PC-3 (cell line): ENCODE data around the gene ARHGAP15. TPM values are rescaled to one million over a fixed set of nuclear protein-coding genes. Genes with fewer than 3 reads are reported as not detected.

Experiments used
- ATAC-seq: fragments of 200-7000 bp; cut with Tn5 transposase; 2 replicates; pipeline ENCODE4 v1.9.1; 2020; ENCODE audit warnings: mild to moderate bottlenecking, moderate library complexity
- BruUV-seq: library from RNA; stranded (reverse); fragments of 400-500 nt; replicated peaks from 2 replicates; lab custom pipeline; 2021; lab: Mats Ljungman, UMichigan
- CTCF ChIA-PET: fragments of 300-600 bp; sonication (Branson Sonifier 250); formaldehyde crosslinking; loops from one replicate; lab custom pipeline; 2022; ENCODE audit warnings: antibody characterized with exemption; lab: Charles Lee
- POLR2A ChIA-PET: fragments of 300-600 bp; sonication (Branson Sonifier 250); formaldehyde crosslinking; loops from one replicate; lab custom pipeline; 2022; ENCODE audit warnings: antibody characterized with exemption; ENCODE audit not compliant: unreplicated experiment; lab: Charles Lee
- DNase-seq: peaks from one replicate; pipeline ENCODE4 v3.0.0-alpha.2; 2015
- H2AFZ ChIP-seq: fragments of 300-600 bp; sonication (generic); 2 replicates; pipeline ENCODE4 v1.6.0; 2016; ENCODE audit warnings: antibody characterized with exemption, low read length
- H3F3A ChIP-seq: fragments of 300-600 bp; sonication (generic); one replicate; pipeline ENCODE4 v1.6.0; 2017; ENCODE audit warnings: antibody characterized with exemption, low read length, control low read depth, mild to moderate bottlenecking; ENCODE audit not compliant: unreplicated experiment
- H3K27ac ChIP-seq: fragments of 300-600 bp; sonication (generic); 2 replicates; pipeline ENCODE4 v1.5.1; 2016; ENCODE audit warnings: mild to moderate bottlenecking, low read length
- H3K27me3 ChIP-seq: fragments of 300-600 bp; sonication (generic); 2 replicates; pipeline ENCODE4 v1.6.1; 2016; ENCODE audit warnings: low read length, mixed read lengths
- H3K36me3 ChIP-seq: fragments of 300-600 bp; sonication (generic); 2 replicates; pipeline ENCODE4 v1.6.1; 2016; ENCODE audit warnings: low read depth, mixed run types, low read length, mixed read lengths
- H3K4me1 ChIP-seq: fragments of 300-600 bp; sonication (generic); 2 replicates; pipeline ENCODE4 v1.5.1; 2016; ENCODE audit warnings: low read length; ENCODE audit not compliant: insufficient read depth
- H3K4me2 ChIP-seq: fragments of 300-600 bp; sonication (generic); 2 replicates; pipeline ENCODE4 v1.6.0; 2016; ENCODE audit warnings: low read length
- H3K4me3 ChIP-seq: fragments of 300-600 bp; sonication (generic); 2 replicates; pipeline ENCODE4 v1.5.1; 2016; ENCODE audit warnings: mild to moderate bottlenecking, low read length, mixed read lengths
- H3K79me2 ChIP-seq: fragments of 300-600 bp; sonication (generic); 2 replicates; pipeline ENCODE4 v1.6.1; 2017; ENCODE audit warnings: low read length, mixed read lengths
- H3K9ac ChIP-seq: fragments of 300-600 bp; sonication (generic); 2 replicates; pipeline ENCODE4 v1.6.0; 2016; ENCODE audit warnings: mild to moderate bottlenecking, low read length
- H3K9me2 ChIP-seq: fragments of 300-600 bp; sonication (generic); replicated peaks from 2 replicates; pipeline ENCODE4 v1.6.1; 2016; ENCODE audit warnings: mixed run types, low read length, mixed read lengths
- H3K9me3 ChIP-seq: fragments of 300-600 bp; sonication (generic); 2 replicates; pipeline ENCODE4 v1.6.1; 2016; ENCODE audit warnings: low read length, mixed read lengths
- H4K20me1 ChIP-seq: fragments of 300-600 bp; sonication (generic); 2 replicates; pipeline ENCODE4 v1.6.1; 2016; ENCODE audit warnings: low read length, mixed read lengths
- CTCF ChIP-seq: fragments of 300-600 bp; sonication (generic); conservative IDR thresholded peaks from 2 replicates; pipeline ENCODE4 v1.5.1; 2017; ENCODE audit warnings: antibody characterized with exemption, low read depth, mild to moderate bottlenecking, low read length
- EZH2 ChIP-seq: fragments of 300-600 bp; sonication (generic); IDR thresholded peaks from one replicate; pipeline ENCODE4 v1.6.1; 2017; ENCODE audit warnings: antibody characterized with exemption, mild to moderate bottlenecking, low read length; ENCODE audit not compliant: unreplicated experiment
- EZH2phosphoT487 ChIP-seq: fragments of 300-600 bp; sonication (generic); IDR thresholded peaks from 2 replicates; pipeline ENCODE4 v1.6.1; 2018; ENCODE audit warnings: mild to moderate bottlenecking, antibody characterized with exemption, low read length, borderline replicate concordance
- intact Hi-C: fragments of 100-400 bp; cut with micrococcal nuclease; formaldehyde crosslinking; loops from 2 replicates; pipeline ENCODE4 v1.9.0; 2023
- total RNA-seq: library from RNA; depleted of rRNA; stranded (reverse); fragments of >200 nt; gene quantifications from 2 replicates; pipeline ENCODE4 v1.2.3, GENCODE V29; 2014

The ARHGAP15 gene
- total RNA-seq, 1 experiment from 2014 or later, result not detected

- ChIA-PET CTCF (no interaction called here), POLR2A (no interaction called here)
- no peak overlapping the region for H3K4me3 ChIP-seq
- TF ChIP-seq EZH2phosphoT487, result no peak
- no peak for TF ChIP-seq EZH2
- no peak for TF ChIP-seq CTCF
- H3K9me3 ChIP-seq, result no peaks in the 10 kb centered on the region
- intact Hi-C loops, result no loop called here
- H3K9me2 ChIP-seq, result no peaks in the 10 kb centered on the region
- H3K79me2 ChIP-seq, result no peaks in the 10 kb centered on the region
- H2AFZ ChIP-seq, result no peak overlapping the region
- no peaks in the 10 kb centered on the region for H4K20me1 ChIP-seq
- BruUV-seq, result no TSS peak
- no peak overlapping the region for H3K27ac ChIP-seq
- no peaks in the 10 kb centered on the region for H3F3A ChIP-seq
- DNase-seq (no peak), ATAC-seq (no peak)
- H3K36me3 ChIP-seq, result no peaks in the 10 kb centered on the region
- H3K27me3 ChIP-seq, result no peaks in the 10 kb centered on the region
- no peak overlapping the region for H3K9ac ChIP-seq
- H3K4me2 ChIP-seq, result no peak overlapping the region
- H3K4me1 ChIP-seq, result no peaks in the 10 kb centered on the region
These were observed 352.0 kb downstream of the ARHGAP15 start for GRCh38 chr2:143481237-143481623.

GRCh38 chr2:143481733-143482132 lies 352.5 kb downstream of the ARHGAP15 start:
- ATAC-seq, result no peak
- CTCF ChIA-PET, result no interaction called here

More at GRCh38 chr2:143481733-143482132, 352.5 kb downstream of the ARHGAP15 start:
- Histone ChIP-seq H3K27me3 (no peaks in the 10 kb centered on the region), H2AFZ (no peak overlapping the region), H3K36me3 (no peaks in the 10 kb centered on the region), H3K9me2 (no peaks in the 10 kb centered on the region), H3K4me1 (no peaks in the 10 kb centered on the region), H3K79me2 (no peaks in the 10 kb centered on the region), H3K27ac (no peak overlapping the region), H3K9ac (no peak overlapping the region), H4K20me1 (no peaks in the 10 kb centered on the region), H3K4me3 (no peak overlapping the region), H3K4me2 (no peak overlapping the region), H3K9me3 (no peaks in the 10 kb centered on the region), H3F3A (no peaks in the 10 kb centered on the region)
- no peak for DNase-seq
- no TSS peak for BruUV-seq
- intact Hi-C loops, result no loop called here
- POLR2A ChIA-PET, result no interaction called here
- TF ChIP-seq EZH2, result no peak
- no peak for TF ChIP-seq EZH2phosphoT487
- no peak for TF ChIP-seq CTCF
